Parathyroid adenoma (tissue), 2 donors: Measurements from ENCODE around the gene DAO.

ENCODE experiments used
- H2AFZ ChIP-seq: fragments of 300-600 bp; sonication (generic); one replicate; pipeline ENCODE4 v1.7.0; 2017; ENCODE audit warnings: antibody characterized with exemption, mild to moderate bottlenecking
- H3K27ac ChIP-seq: fragments of 300-600 bp; sonication (generic); one replicate; pipeline ENCODE4 v1.7.0; 2017
- H3K27me3 ChIP-seq: fragments of 300-600 bp; sonication (generic); one replicate; pipeline ENCODE4 v1.7.0; 2017; ENCODE audit warnings: low read length; ENCODE audit not compliant: control insufficient read depth, insufficient read depth
- H3K36me3 ChIP-seq: fragments of 300-600 bp; sonication (generic); one replicate; pipeline ENCODE4 v1.7.0; 2017; ENCODE audit warnings: low read length; ENCODE audit not compliant: control insufficient read depth, insufficient read depth
- H3K4me1 ChIP-seq: fragments of 300-600 bp; sonication (generic); one replicate; pipeline ENCODE4 v1.7.0; 2017; ENCODE audit warnings: control low read depth
- H3K4me2 ChIP-seq: fragments of 300-600 bp; sonication (generic); one replicate; pipeline ENCODE4 v1.7.0; 2017; ENCODE audit warnings: low read length
- H3K4me3 ChIP-seq: fragments of 300-600 bp; sonication (generic); one replicate; pipeline ENCODE4 v1.7.0; 2017; ENCODE audit warnings: low read depth, low read length
- H3K79me2 ChIP-seq: fragments of 300-600 bp; sonication (generic); one replicate; pipeline ENCODE4 v1.7.0; 2017; ENCODE audit warnings: control low read depth
- H3K9ac ChIP-seq: fragments of 300-600 bp; sonication (generic); one replicate; pipeline ENCODE4 v1.7.0; 2017; ENCODE audit warnings: mild to moderate bottlenecking
- H3K9me3 ChIP-seq: fragments of 300-600 bp; sonication (generic); one replicate; pipeline ENCODE4 v1.7.0; 2017; ENCODE audit warnings: low read length; ENCODE audit not compliant: control insufficient read depth
- TF ChIP-seq, protein P1 (sequence below): fragments of 300-600 bp; sonication (generic); IDR thresholded peaks from one replicate; pipeline ENCODE4 v1.7.0; 2017; ENCODE audit warnings: antibody characterized with exemption, mild to moderate bottlenecking
- donor health status: primary hyperparathyroidism.

Gene DAO

DNA sequence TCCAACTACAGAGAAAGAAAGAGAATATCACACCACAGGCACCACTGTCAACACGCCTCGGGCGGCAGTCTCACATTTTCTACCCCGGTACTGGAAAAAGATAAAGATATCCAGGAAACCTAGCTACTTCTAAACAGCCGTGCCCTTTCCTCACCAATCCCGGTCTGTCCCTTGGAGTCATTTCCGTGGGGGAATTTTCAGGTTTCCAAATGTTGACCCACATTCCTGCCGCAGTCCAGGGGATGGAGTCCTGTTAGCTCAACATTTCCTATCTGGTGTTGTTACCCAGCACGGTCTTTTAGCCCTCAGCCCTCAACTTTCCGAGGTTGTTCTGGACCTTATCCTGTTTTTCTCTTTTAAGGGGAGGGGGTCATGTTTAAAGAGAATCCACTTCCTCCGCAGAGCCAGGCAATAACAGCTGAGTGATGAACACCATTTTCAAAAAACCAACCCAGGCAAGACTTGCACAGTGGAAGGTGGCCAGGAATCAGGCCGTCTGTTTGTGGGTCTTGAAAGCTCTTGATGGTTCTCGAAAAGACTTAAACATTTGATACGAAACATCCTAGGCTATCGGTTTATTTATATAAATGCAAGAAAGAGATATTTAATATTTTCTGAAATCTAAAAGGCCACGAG, 27.1 kb upstream of the DAO start:
- Histone ChIP-seq H3K9ac (no peak overlapping the region), H3K4me1 (peaks cover 21% of the 10 kb centered on the region)

DNA sequence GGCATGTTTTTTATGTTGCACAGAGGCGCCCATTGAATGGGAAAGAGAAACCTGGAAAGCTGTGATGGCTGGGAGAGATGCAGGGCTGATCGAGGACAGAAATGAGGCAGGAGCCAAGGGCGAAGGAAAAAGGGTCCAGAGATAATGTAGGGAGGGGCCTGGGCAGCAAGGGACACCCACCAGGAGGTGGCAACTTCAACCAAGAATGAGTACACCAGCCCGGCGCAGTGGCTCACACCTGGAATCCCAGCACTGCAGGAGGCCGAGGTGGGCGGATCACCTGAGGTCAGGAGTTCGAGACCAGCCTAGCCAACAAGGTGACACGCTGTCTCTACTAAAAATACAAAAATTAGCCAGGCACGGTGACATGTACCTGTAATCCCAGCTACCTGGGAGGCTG, 26.5 kb upstream of the DAO start:
- TF ChIP-seq, protein P1, sequence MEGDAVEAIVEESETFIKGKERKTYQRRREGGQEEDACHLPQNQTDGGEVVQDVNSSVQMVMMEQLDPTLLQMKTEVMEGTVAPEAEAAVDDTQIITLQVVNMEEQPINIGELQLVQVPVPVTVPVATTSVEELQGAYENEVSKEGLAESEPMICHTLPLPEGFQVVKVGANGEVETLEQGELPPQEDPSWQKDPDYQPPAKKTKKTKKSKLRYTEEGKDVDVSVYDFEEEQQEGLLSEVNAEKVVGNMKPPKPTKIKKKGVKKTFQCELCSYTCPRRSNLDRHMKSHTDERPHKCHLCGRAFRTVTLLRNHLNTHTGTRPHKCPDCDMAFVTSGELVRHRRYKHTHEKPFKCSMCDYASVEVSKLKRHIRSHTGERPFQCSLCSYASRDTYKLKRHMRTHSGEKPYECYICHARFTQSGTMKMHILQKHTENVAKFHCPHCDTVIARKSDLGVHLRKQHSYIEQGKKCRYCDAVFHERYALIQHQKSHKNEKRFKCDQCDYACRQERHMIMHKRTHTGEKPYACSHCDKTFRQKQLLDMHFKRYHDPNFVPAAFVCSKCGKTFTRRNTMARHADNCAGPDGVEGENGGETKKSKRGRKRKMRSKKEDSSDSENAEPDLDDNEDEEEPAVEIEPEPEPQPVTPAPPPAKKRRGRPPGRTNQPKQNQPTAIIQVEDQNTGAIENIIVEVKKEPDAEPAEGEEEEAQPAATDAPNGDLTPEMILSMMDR: no peak
- Histone ChIP-seq H3K27ac (peak overlapping the region; percentile 50), H3K9ac (no peak overlapping the region), H3K36me3 (no peaks in the 10 kb centered on the region), H3K79me2 (peaks cover 33% of the 10 kb centered on the region), H3K27me3 (no peaks in the 10 kb centered on the region), H3K4me1 (peaks cover 28% of the 10 kb centered on the region), H2AFZ (no peak overlapping the region), H3K9me3 (no peaks in the 10 kb centered on the region), H3K4me3 (no peak overlapping the region), H3K4me2 (no peak overlapping the region)

More for the DNA sequence above, 27.1 kb upstream of the DAO start:
- H3K79me2 ChIP-seq: peaks cover 39% of the 10 kb centered on the region
- no peaks in the 10 kb centered on the region for H3K36me3 ChIP-seq
- no peak overlapping the region for H3K4me3 ChIP-seq
- H3K4me2 ChIP-seq: no peak overlapping the region
- H3K27me3 ChIP-seq: no peaks in the 10 kb centered on the region
- H3K27ac ChIP-seq: peak overlapping the region; percentile 50
- TF ChIP-seq, protein P1: no peak
- H2AFZ ChIP-seq: no peak overlapping the region
- H3K9me3 ChIP-seq: no peaks in the 10 kb centered on the region

DNA sequence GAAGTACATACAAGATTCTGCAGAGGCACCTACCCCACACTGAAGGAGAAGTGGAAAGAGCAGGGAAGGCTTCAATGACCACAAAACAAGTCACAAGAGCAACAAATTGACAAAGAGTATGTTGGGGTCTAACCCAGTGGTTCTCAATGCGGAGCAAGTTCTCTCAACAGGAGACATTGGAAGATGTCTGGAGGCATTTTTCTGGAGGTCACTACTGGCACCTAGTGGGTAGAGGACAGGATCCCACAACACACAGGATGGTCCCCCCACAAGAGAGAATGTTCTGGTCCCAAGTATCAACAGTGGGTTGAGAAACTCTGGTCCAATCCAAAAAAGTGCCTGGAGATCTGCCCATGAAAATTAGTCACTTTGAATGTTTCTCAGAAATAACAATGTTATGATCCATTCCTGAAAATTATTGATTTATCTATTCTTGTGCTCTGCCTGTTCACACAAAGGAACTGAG, 25.9 kb upstream of the DAO start:
- TF ChIP-seq, protein P1: peak; percentile 29
- H2AFZ ChIP-seq: no peak overlapping the region
- H3K4me1 ChIP-seq: peaks cover 27% of the 10 kb centered on the region
- H3K27me3 ChIP-seq: no peaks in the 10 kb centered on the region
- H3K9me3 ChIP-seq: no peaks in the 10 kb centered on the region
- no peaks in the 10 kb centered on the region for H3K36me3 ChIP-seq
- no peak overlapping the region for H3K4me3 ChIP-seq
- H3K79me2 ChIP-seq: peaks cover 27% of the 10 kb centered on the region
- H3K27ac ChIP-seq: peak overlapping the region; percentile 92
- H3K4me2 ChIP-seq: no peak overlapping the region
- no peak overlapping the region for H3K9ac ChIP-seq

DNA sequence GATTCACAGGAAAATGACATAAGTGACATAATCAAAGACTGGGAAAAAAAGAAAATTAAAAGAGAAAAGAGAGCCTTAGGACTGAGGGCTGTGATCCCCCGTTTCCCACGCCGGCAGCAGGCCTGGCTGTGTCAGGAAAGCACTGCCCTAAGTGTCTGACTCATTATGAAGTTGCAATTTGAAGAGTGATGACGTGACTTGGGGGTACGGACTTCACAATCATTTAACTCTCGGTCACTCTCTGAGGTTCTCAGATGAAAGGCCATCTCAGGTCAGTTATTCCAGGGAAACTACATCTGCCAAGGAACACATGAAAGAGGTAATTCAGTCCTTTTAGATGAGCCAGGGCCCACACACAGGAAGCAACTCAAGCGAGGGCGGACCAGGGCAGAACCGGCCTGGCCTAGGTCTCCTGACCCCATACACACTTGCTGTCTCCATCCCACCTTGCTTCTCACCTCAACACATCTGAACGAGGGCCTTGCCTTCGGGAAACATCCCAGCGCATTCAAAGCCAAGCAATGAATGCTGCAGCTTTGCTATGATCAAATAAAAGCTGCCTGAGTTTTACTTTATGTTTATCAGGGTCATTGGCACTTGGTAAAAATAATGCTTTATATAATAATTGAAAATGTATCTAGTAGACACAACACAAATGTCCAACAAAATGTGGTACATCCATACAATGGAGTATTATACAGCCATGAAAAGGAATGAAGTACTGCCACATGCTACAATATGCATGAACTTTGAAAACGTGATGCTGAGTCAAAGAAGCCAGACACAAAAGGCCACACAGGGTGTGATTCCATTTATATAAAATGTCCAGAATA, 25.2 kb upstream of the DAO start:
- H3K4me2 ChIP-seq: peak overlapping the region; percentile 99
- peak overlapping the region; percentile 8 for H3K4me3 ChIP-seq
- TF ChIP-seq, protein P1: no peak
- no peaks in the 10 kb centered on the region for H3K9me3 ChIP-seq
- H3K4me1 ChIP-seq: peaks cover 25% of the 10 kb centered on the region
- H3K79me2 ChIP-seq: peaks cover 25% of the 10 kb centered on the region
- H3K36me3 ChIP-seq: no peaks in the 10 kb centered on the region
- H2AFZ ChIP-seq: no peak overlapping the region
- peak overlapping the region; percentile 92 for H3K27ac ChIP-seq
- H3K27me3 ChIP-seq: no peaks in the 10 kb centered on the region
- H3K9ac ChIP-seq: no peak overlapping the region
